Mucosa of stomach (tissue), 1 donor: ENCODE data around the gene ATG9A.

Source experiments
- H3K27me3 ChIP-seq: one replicate; pipeline ENCODE4 v1.7.0; 2013; ENCODE audit warnings: mild to moderate bottlenecking, low read length; ENCODE audit not compliant: control insufficient read depth, insufficient read depth
- H3K36me3 ChIP-seq: one replicate; pipeline ENCODE4 v1.7.0; 2013; ENCODE audit warnings: low read length; ENCODE audit not compliant: control insufficient read depth, insufficient read depth
- H3K4me1 ChIP-seq: one replicate; pipeline ENCODE4 v1.7.0; 2013; ENCODE audit warnings: mild to moderate bottlenecking, low read length; ENCODE audit not compliant: control insufficient read depth, insufficient read depth
- H3K4me3 ChIP-seq: one replicate; pipeline ENCODE4 v1.7.0; 2013; ENCODE audit warnings: low read length
- H3K9ac ChIP-seq: one replicate; pipeline ENCODE4 v1.7.0; 2013; ENCODE audit warnings: mild to moderate bottlenecking, low read length, moderate library complexity
- H3K9me3 ChIP-seq: one replicate; pipeline ENCODE4 v1.7.0; 2013; ENCODE audit warnings: mild to moderate bottlenecking, low read length, moderate library complexity; ENCODE audit not compliant: control insufficient read depth
- donor health status: Pancreatic carcinoma.

Gene ATG9A

GRCh38 chr2:219182331-219183150 lies 46.9 kb downstream of the ATG9A start:
- Histone ChIP-seq H3K36me3 (peaks cover 19% of the 10 kb centered on the region), H3K4me1 (peaks cover 11% of the 10 kb centered on the region), H3K4me3 (no peak overlapping the region), H3K9me3 (no peaks in the 10 kb centered on the region), H3K27me3 (no peaks in the 10 kb centered on the region), H3K9ac (no peak overlapping the region)

- no peaks in the 10 kb centered on the region for H3K27me3 ChIP-seq
Observed at GRCh38 chr2:219181531-219181930, 47.9 kb downstream of the ATG9A start.

DNA sequence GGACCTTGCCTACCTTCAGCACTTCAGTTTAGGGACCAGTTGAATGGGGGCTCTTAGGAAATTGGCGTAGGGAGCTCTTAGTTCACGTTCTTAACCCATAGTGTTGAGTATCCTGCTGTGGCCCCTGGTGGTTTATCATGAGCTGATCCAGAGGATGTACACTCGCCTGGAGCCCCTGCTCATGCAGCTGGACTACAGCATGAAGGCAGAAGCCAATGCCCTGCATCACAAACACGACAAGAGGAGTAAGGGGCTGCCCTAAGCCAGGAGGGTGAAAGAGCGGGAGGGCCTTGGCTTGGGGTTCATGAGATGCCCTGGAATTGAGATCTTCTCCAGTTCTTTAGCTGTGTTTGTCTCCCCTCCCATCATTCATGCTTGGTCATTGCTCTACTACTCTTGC lies 48.5 kb downstream of the ATG9A start:
- H3K4me3 ChIP-seq, result no peak overlapping the region
- no peaks in the 10 kb centered on the region for H3K27me3 ChIP-seq
- no peaks in the 10 kb centered on the region for H3K9me3 ChIP-seq
- H3K4me1 ChIP-seq, result peaks cover 17% of the 10 kb centered on the region
- H3K9ac ChIP-seq, result no peak overlapping the region
- H3K36me3 ChIP-seq, result peaks cover 19% of the 10 kb centered on the region

More at GRCh38 chr2:219181531-219181930, 47.9 kb downstream of the ATG9A start:
- Histone ChIP-seq H3K9ac (no peak overlapping the region), H3K4me1 (peaks cover 16% of the 10 kb centered on the region), H3K4me3 (no peak overlapping the region), H3K9me3 (no peaks in the 10 kb centered on the region), H3K36me3 (peaks cover 19% of the 10 kb centered on the region)

DNA sequence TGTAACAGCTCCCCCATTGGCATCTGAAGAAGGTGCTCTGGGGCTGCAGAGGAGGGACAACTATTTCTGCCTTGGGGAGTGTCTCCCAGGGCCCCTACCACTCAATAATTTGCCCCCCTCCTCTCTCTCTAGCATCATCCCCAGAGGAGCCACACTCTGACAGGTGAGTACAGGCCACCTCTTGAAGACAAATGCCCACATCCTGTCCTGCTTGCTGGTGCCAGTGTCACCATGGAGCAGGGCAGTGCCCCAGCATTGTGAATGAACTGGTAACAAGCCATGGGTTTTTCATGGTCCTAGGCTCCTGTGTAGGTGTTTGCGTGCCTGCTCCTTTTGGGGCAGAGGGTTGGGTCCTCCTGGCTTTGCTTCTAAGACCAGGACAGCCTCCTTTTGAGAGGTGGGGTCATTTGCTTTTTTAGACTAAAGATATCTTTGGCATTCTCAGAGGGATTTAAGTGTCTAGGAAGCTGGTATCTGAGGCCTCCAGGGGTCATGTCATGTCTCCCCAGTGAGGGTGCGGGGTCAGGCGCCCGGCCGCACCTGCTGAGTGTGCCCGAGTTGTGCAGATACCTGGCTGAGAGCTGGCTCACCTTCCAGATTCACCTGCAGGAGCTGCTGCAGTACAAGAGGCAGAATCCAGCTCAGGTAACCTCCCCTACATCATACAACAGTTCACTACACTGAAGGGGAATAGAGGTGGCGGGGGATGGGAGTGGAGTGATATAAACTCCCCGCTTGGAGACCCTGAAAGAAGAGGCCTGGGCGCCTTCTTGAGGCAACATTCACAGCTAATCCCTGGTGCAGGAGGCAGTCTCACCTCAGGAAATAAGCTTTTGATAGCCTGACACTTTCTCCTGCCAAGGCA lies 49.6 kb downstream of the ATG9A start:
- H3K4me3 ChIP-seq, result no peak overlapping the region
- H3K9me3 ChIP-seq, result no peaks in the 10 kb centered on the region
- H3K9ac ChIP-seq, result no peak overlapping the region
- peaks cover 24% of the 10 kb centered on the region for H3K4me1 ChIP-seq
- peaks cover 21% of the 10 kb centered on the region for H3K36me3 ChIP-seq
- H3K27me3 ChIP-seq, result no peaks in the 10 kb centered on the region

DNA sequence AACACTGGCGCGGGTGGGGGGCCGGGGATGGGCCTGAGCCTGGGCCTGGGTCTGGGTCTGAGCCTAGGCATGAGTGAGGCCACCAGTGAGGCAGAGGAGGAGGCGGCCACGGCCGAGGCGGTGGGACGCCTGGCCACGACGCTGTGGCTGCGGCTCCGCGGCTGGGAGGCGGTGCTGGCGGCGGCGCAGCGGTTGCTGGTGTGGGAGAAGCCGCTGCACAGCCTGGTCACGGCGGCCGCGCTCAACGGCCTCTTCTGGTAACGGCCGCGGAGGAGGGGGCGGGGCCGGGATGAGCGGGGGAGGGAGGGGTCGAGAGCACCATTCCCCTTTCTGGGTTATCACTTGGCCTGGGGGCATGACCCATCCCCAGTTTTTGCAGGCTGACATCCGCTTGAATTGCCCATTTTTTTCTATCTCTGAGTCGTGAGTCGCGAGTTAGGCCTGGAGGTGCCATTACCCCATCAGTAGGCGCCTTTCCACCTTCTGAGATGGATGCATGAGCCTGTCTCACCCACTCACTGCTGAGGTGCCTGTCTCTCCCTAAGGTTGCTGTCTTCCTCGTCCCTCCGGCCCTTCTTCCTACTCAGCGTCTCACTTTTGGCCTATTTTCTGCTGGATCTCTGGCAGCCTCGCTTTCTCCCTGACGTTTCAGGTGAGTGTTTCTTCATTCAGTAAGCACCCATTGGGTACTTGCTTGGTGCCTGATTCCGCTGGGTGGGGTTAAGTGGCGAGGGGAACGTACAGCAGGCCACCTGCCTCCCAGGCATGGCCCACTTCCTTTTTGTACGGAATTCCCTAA lies 50.9 kb downstream of the ATG9A start:
- Histone ChIP-seq H3K27me3 (no peaks in the 10 kb centered on the region), H3K4me1 (peaks cover 24% of the 10 kb centered on the region), H3K36me3 (peaks cover 25% of the 10 kb centered on the region), H3K4me3 (peak overlapping the region; percentile 6), H3K9me3 (no peaks in the 10 kb centered on the region), H3K9ac (peak overlapping the region; percentile 94)

- Histone ChIP-seq H3K9ac (peak within 1 kb of the TSS; percentile 94), H3K9me3 (no peaks in the 10 kb centered on the region), H3K4me1 (peaks cover 24% of the 10 kb centered on the region), H3K36me3 (peaks cover 21% of the 10 kb centered on the region), H3K4me3 (peak within 1 kb of the TSS; percentile 31), H3K27me3 (no peaks in the 10 kb centered on the region)
Observed at GRCh38 chr2:219177552-219178376, 51.7 kb downstream of the ATG9A start, which contains the start of gene RETREG2. Gene RETREG2 (plus strand): TSS chr2:219178275. CDS start chr2:219178353, 78 bp downstream.

- H3K4me3 ChIP-seq, result peak within 1 kb of the TSS; percentile 31
- peaks cover 26% of the 10 kb centered on the region for H3K36me3 ChIP-seq
- H3K27me3 ChIP-seq, result no peaks in the 10 kb centered on the region
- H3K9me3 ChIP-seq, result no peaks in the 10 kb centered on the region
- H3K9ac ChIP-seq, result peak within 1 kb of the TSS; percentile 94
- H3K4me1 ChIP-seq, result peaks cover 24% of the 10 kb centered on the region
Observed at GRCh38 chr2:219176818-219177551, 52.5 kb downstream of the ATG9A start, which contains the start of gene CNPPD1. Gene CNPPD1 (minus strand): TSS chr2:219176925. CDS start chr2:219176828, 97 bp downstream.

DNA sequence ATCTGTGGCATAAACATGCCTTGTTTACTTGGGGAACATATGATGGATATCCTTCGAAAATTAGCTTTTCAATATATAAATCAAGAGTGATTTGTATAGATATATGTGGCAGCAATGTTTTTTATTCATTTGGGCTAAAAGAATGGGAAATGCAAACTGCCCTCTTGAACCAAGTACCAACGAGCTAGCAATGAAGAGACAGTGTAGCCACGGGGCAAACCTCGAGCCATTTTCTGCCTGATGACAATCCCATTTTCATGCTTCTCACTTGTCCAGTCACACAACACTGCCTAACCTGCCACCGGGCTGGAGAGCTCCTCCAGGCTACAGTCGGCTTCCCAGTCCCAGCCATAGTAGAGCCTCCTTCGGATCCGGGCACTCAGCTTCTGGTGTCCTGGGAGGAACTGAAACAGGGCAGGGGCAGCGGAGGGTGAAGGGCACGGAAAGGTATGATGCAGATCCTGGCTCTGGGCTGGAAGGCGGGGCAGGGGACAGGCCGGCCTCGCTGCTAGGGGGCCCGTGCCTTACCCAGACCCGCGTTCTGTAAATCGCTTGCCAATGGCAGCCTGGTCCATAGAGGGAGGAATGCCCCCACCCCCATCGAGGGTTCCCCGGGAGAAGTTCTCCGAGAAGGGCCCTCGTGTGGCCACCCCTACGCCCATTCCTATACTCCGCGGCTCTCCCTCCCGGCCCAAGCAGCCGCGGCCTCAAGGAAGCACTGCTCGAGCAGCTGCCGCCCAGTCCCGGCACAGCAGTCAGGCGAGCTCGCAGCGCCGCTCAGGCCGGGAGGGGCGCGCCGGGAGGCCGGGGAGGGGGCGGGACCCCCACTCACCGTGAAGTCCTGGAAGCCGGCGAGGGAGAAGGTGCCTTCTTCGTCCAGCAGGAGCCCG lies 53.3 kb downstream of the ATG9A start:
- H3K36me3 ChIP-seq, result peaks cover 18% of the 10 kb centered on the region
- peak overlapping the region; percentile 94 for H3K9ac ChIP-seq
- no peaks in the 10 kb centered on the region for H3K27me3 ChIP-seq
- no peaks in the 10 kb centered on the region for H3K9me3 ChIP-seq
- H3K4me1 ChIP-seq, result peaks cover 24% of the 10 kb centered on the region
- H3K4me3 ChIP-seq, result peak overlapping the region; percentile 31

DNA sequence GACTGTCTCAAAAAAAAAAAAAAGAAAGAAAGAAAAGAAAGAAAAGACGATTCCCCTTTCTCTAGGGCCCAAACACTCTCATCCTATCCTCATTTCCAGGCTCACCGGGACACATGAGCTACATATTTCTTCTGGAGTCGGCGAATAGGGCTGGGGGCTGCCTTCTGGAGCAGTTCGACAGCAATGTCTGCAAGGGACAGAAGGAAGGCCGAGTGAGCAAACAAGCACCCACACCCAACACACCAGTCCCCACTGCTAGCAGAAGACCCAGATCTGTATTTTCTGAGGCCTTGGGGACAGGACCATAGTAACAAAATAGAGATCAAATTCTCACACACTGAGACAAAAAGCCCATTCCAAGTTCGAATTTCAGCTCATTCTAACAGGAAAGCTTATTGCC lies 54.0 kb downstream of the ATG9A start:
- no peaks in the 10 kb centered on the region for H3K27me3 ChIP-seq
- peak overlapping the region; percentile 94 for H3K9ac ChIP-seq
- H3K36me3 ChIP-seq, result peaks cover 18% of the 10 kb centered on the region
- H3K4me3 ChIP-seq, result peak overlapping the region; percentile 31
- H3K4me1 ChIP-seq, result peaks cover 24% of the 10 kb centered on the region
- no peaks in the 10 kb centered on the region for H3K9me3 ChIP-seq

- no peaks in the 10 kb centered on the region for H3K27me3 ChIP-seq
- peaks cover 15% of the 10 kb centered on the region for H3K36me3 ChIP-seq
- no peak overlapping the region for H3K9ac ChIP-seq
- no peak overlapping the region for H3K4me3 ChIP-seq
- H3K9me3 ChIP-seq, result no peaks in the 10 kb centered on the region
- peaks cover 29% of the 10 kb centered on the region for H3K4me1 ChIP-seq
Observed at GRCh38 chr2:219174801-219175200, 54.6 kb downstream of the ATG9A start.
